ES-I3 (cell line): ENCODE measurements around the gene FBLN5.

ENCODE experiments used
- H3K36me3 ChIP-seq: 2 replicates; pipeline ENCODE4 v1.6.1; 2013; ENCODE audit warnings: mild to moderate bottlenecking, low read length, control low read depth, moderate library complexity; ENCODE audit not compliant: insufficient read depth
- H3K4me1 ChIP-seq: 2 replicates; pipeline ENCODE4 v1.6.1; 2013; ENCODE audit warnings: mild to moderate bottlenecking, control low read depth, low read length; ENCODE audit not compliant: insufficient read depth
- H3K9ac ChIP-seq: 2 replicates; pipeline ENCODE4 v1.6.1; 2013; ENCODE audit warnings: low read depth, mild to moderate bottlenecking, low read length, moderate library complexity
- H3K9me3 ChIP-seq: 2 replicates; pipeline ENCODE4 v1.6.1; 2013; ENCODE audit warnings: mild to moderate bottlenecking, low read length, moderate library complexity; ENCODE audit not compliant: control insufficient read depth, insufficient read depth

Gene FBLN5

DNA sequence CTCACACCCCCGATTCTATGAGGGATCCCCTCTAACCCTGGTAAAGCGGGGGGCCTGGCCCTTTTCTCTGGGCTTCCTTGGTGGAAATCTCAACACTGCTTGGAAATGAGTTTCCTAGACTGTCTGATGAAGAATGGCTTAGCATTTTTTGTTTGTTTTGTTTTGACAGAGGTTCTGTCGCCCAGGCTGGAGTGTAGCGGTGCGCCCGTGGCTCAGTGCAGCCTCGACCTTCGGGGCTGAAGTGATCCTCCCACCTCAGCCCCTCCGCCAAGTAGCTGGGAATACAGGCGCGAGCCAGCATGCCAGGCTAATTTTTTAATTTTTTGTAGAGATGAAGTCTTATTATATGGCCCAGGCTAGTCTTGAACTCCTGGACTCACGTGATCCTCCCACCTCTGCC lies 110.4 kb downstream of the FBLN5 start:
- Histone ChIP-seq H3K9ac (peak overlapping the region; percentile 55), H3K9me3 (no peaks in the 10 kb centered on the region), H3K36me3 (no peaks in the 10 kb centered on the region), H3K4me1 (peaks cover 4% of the 10 kb centered on the region; the same call in 1 of the 2 replicates)

- Histone ChIP-seq H3K9me3 (no peaks in the 10 kb centered on the region), H3K9ac (peak overlapping the region; percentile 86), H3K4me1 (peaks cover 7% of the 10 kb centered on the region; the same call in 1 of the 2 replicates), H3K36me3 (no peaks in the 10 kb centered on the region)
Measured at GRCh38 chr14:91835920-91836843, 111.3 kb downstream of the FBLN5 start.

- peak overlapping the region; percentile 86 for H3K9ac ChIP-seq
- no peaks in the 10 kb centered on the region for H3K9me3 ChIP-seq
- no peaks in the 10 kb centered on the region for H3K36me3 ChIP-seq
- peaks cover 7% of the 10 kb centered on the region; the same call in 1 of the 2 replicates for H3K4me1 ChIP-seq
Measured at GRCh38 chr14:91835197-91835919, 112.1 kb downstream of the FBLN5 start.

DNA sequence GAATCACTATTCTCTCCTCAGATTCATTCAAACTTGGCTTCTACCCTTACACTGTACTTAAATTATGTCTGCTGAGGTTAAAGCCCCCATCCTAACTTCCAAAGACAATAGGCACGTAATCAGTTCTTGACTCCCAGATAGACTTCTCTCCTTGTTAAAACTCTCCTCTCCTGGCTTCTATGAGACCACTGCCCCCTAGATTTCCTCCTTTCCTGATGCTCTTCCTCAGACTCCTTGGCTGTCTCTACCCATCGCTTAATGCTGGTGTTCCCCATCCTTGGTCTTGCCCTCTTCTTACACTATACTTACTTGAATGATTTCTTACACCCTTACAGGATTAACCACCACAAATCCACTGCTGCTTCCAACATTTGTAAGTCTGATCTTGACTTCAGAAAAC lies 112.9 kb downstream of the FBLN5 start:
- Histone ChIP-seq H3K9ac (no peak overlapping the region), H3K9me3 (no peaks in the 10 kb centered on the region), H3K36me3 (no peaks in the 10 kb centered on the region), H3K4me1 (peaks cover 7% of the 10 kb centered on the region; the same call in 1 of the 2 replicates)

DNA sequence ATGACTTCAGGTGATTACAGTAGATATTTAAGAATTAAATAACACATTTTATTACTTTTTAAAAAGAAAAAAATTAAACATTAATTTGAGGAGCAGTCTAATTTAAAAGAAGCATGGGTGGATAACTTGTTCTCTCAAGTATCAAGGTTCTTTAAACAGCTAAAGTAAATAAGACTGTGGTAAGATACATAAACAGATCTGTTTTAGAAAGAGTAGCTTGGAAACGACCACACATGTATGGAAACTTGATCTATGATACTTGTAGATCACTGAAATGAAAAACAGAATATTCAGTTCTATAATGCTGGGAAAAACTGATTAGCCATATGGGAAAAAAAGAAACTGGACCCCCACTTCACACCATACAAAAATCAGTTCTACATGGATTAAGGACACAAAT lies 116.2 kb downstream of the FBLN5 start:
- peaks cover 6% of the 10 kb centered on the region for H3K9me3 ChIP-seq
- H3K4me1 ChIP-seq: peaks cover 7% of the 10 kb centered on the region; the same call in 1 of the 2 replicates
- no peak overlapping the region for H3K9ac ChIP-seq
- H3K36me3 ChIP-seq: no peaks in the 10 kb centered on the region

DNA sequence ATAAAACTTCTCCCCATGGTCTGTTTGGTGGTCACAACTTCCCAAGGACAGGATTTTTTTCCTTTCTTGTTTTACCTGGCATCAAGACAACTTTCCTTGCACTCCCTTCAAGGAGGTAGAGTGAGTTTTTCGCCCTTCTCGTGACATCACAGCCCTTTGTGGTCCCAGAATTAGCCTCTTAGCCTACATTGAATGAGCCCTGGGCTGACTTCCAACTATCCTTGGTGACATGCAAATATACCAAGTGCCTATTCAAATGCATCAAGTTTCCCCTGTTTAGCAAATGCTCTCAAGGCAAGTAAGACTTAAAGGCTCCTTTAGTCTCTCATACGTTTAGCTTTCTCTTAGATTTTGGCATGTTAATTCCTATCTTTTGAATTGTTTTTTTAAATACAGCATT lies 116.7 kb downstream of the FBLN5 start:
- peaks cover 6% of the 10 kb centered on the region for H3K9me3 ChIP-seq
- no peaks in the 10 kb centered on the region for H3K36me3 ChIP-seq
- H3K4me1 ChIP-seq: peaks cover 7% of the 10 kb centered on the region; the same call in 1 of the 2 replicates
- no peak overlapping the region for H3K9ac ChIP-seq

GRCh38 chr14:91829511-91829910 lies 118.0 kb downstream of the FBLN5 start:
- Histone ChIP-seq H3K9ac (no peak overlapping the region), H3K4me1 (peaks cover 6% of the 10 kb centered on the region; the same call in 1 of the 2 replicates), H3K9me3 (peaks cover 6% of the 10 kb centered on the region), H3K36me3 (no peaks in the 10 kb centered on the region)

DNA sequence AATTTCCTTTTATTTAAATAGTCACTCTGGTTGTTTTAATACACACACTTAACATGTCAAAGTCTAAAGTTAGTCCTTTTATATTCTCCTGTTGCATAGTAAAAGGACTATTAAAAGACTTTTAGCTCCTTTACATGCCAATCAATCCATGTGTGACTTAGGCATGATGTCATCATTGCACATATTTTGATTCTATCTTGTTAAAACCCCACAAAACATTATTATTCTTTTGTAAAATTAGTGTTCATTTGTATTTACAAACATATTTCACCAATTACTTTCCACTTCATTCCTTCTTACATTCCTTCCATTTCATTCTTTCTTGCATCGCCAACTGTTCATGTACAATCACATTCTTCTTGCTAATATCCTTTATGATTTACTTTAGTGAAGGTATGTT lies 119.7 kb downstream of the FBLN5 start:
- no peak overlapping the region for H3K9ac ChIP-seq
- no peaks in the 10 kb centered on the region for H3K36me3 ChIP-seq
- peaks cover 3% of the 10 kb centered on the region; the same call in 1 of the 2 replicates for H3K4me1 ChIP-seq
- H3K9me3 ChIP-seq: peaks cover 6% of the 10 kb centered on the region
